Measurements from ENCODE around the gene SPTB. TPM values are rescaled to one million over a fixed set of nuclear protein-coding genes. Genes with fewer than 3 reads are reported as not detected.

Gene SPTB
- total RNA-seq, 1 donor from 2014 or later, result 113 TPM

DNA sequence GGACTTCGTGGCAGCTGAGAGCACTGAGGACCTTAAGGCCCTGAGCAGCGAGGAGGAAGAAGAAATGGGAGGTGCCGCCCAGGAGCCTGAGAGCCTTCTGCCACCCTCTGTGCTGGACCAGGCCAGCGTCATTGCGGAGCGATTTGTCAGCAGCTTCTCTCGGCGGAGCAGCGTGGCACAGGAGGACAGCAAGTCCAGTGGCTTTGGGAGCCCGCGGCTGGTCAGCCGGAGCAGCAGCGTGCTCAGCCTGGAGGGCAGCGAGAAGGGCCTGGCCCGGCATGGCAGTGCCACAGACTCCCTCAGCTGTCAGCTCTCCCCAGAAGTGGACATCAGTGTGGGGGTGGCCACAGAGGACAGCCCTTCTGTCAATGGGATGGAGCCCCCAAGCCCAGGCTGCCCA, 138.5 kb downstream of the SPTB start:
- DNase-seq (ENCODE audit: low spot score), result no peak
- intact Hi-C loops (cut with DNase I), result no loop called here

DNA sequence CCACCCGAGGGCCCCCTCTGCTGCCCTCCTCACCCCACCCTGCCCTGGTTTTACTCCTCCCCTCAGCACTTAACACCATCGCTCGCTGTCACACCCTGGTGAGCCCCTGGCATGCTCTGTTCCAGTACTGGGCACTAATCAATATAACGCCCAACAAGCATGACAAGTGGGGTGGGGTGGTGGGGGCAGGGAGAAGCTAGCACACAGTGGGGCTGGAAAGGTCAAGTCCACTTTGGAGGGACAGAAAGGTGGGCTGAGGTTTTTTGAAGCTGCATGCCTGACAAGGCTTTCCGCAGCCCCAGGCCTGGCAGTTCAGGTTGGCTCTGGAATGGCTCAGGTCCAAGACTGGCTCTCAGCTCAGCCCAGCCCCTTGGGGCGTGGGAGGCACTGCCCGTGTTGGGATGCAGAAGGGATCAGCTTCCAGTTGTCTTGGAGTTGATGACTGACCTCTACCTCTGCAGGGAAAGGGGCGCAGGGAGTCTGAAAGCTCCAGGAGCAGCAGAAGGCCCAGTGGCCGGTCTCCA, 141.4 kb downstream of the SPTB start:
- intact Hi-C loops (cut with DNase I), result no loop called here
- DNase-seq (ENCODE audit: low spot score), result no peak

DNA sequence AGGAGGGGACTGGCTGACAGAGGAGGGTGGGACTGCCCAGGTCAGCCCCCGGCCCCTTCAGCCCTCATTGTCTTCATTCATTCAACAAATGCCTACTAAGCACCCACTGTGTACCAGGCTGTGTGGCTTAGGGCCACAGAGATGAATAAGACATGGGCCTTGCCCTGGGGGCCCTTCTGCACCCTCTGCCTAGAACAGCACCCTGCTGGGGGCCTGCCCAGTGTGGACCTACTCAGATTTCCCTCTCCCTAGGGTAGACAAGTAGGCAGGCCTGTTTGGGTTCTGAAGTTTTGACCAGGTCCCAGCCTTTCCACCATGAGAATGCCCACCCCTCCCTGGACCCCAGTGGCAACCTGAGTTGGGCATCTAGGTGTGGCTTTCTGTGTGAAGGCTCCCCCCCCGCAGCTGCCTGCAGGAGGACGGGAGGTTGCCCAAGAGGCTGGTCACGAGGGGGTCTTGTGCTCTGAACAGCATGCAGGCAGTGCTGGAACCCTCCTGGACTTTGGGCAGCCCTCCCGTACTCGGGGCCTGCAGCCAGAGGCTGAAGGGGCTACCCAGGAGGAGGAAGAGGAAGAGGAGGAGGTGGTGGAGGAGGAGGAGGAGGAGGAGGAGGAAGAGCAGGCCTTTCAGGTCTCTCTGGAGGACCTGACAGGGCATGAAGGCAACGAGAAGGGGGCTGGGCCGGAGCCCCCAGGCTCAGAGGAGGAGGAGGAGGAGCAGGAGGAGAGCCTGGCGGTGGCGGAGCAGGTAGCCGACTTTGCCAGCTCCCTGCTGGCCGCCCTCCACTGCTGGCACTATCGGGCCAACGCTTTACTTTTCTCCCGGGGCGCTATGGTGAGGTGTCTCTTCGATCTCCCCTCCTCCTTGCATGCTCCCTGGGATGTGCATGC, 142.1 kb downstream of the SPTB start:
- intact Hi-C loops (cut with DNase I), result no loop called here
- DNase-seq (ENCODE audit: low spot score), result no peak

GRCh38 chr14:64736271-64737169, 143.2 kb downstream of the SPTB start:
- intact Hi-C loops (cut with DNase I), result no loop called here
- no peak for DNase-seq (ENCODE audit: low spot score)

DNA sequence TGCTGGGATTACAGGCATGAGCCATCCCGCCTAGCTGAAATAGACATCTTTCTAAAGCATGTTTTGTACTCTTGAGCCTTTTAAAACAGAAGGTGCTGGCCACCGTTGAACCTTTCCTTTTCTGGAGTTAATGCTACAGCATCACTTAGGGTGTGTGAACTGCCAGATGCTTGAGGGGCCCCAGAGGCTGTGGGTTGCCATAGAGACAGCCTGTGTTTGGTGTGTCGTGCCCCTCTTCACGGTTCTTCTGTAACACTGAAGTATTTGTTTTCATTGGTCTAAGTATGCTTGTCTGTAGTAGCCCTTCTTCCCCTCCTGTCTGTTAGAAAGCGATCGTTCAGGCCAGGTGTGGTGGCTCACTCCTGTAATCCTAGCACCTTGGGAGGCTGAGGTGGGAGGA, 144.7 kb downstream of the SPTB start:
- DNase-seq (ENCODE audit: low spot score), result no peak
- intact Hi-C loops (cut with DNase I), result no loop called here

DNA sequence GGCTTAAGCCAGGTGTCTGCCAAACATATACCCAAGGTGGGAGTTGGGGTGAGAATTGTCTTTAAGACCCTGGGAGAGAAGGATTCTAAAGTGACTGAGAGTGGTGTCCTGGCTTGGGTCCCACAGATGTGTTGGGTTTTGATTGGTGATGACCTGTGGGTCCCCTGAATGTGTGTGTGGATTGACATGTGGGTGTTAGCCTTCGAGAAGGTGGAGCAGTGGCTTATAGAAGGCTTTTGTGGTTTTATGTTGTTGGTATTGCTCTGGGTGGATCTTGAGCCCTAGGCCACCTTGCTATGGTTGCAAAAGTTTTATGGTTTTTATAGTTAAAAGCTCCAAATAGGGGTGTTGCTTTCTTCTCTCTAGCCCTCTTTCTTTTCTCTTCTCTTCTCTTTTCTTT, 145.8 kb downstream of the SPTB start:
- intact Hi-C loops (cut with DNase I), result no loop called here
- no peak for DNase-seq (ENCODE audit: low spot score)

DNA sequence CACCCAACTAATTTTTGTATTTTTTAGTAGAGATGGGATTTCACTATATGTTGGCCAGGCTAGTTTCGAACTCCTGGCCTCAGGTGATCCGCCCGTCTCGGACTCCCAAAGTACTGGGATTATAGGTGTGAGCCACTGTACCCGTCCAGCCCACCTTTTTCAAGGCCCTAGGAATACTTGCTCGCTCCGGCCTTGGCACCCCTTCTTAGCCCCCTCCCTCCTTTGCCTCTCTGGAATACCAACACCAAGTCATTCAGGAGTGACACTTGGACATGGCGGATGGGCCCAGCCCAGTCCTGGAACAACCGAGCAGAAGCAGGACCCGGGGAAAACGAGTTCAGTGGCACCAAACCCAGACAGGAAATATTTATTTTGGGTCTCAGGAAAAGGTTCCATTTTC, 146.4 kb downstream of the SPTB start:
- intact Hi-C loops (cut with DNase I), result no loop called here

DNA sequence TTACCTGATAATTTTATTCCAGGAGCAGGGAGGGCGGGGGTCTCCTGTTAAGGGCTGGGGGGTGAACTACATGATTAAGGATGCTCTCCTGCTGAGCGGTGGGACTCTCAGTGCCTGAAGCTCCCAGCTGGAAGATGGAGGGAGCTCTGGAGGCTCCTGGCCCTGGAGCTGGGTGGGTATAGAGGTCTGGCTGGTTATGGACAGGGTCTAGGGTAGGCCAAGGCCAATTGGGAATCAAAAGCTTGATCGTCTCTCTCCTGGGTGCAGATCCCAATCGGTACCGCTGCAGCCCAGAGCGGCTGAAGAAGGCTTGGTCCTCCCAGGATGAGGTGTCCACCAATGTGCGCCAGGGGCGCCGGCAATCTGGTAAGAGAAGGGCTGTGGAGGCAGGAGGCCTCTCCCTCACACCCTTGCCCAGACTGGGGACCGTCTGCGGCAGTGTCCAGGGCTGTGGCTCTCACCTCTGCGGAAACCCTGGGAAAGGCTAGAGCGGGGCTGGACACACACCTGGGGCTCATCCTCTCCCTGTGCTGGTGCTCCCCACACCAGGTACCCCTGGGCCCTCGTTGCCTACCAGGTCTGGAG, 147.1 kb downstream of the SPTB start:
- DNase-seq (ENCODE audit: low spot score), result no peak
- intact Hi-C loops (cut with DNase I), result no loop called here

More for the DNA sequence above, 146.4 kb downstream of the SPTB start:
- DNase-seq (ENCODE audit: low spot score), result no peak

DNA sequence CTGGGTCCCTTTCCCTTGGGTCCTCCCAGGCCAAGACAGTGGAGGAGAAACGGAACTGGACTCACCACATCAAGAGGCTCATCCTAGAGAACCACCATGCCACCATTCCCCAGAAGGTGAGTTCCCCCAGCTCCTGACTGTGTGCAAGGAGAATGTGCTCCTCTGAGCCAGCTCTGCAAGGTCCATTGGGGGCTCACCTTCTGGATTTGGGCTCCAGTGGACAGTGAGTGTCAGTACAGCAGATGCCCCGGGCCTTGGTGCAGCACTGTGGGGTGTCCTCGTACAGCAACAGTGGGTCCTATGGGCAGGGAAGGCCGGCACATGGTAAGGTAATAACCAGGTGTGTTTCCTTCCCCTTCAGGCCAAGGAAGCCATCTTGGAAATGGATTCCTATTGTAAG, 147.6 kb downstream of the SPTB start:
- intact Hi-C loops (cut with DNase I), result no loop called here
- no peak for DNase-seq (ENCODE audit: low spot score)

DNA sequence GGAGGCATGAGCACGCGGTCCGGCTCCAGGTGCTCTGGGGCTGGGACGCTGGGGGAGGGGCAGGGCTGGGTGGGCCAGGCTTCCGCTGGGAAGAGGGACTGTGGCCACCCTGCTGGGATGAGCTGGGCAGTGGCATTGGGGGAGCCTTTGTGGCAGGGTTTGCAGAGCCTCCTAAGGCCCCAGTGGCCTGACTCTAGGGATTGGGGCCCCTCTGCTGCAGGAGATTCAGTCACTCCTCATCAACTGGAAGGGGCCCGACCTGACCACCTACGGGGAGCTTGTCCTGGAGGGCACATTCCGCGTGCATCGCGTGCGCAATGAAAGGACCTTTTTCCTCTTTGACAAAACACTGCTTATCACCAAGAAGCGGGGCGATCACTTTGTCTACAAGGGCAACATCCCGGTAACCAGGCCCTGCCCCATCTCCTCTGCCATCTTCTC, 148.5 kb downstream of the SPTB start:
- intact Hi-C loops (cut with DNase I), result no loop called here
- DNase-seq (ENCODE audit: low spot score), result no peak

DNA sequence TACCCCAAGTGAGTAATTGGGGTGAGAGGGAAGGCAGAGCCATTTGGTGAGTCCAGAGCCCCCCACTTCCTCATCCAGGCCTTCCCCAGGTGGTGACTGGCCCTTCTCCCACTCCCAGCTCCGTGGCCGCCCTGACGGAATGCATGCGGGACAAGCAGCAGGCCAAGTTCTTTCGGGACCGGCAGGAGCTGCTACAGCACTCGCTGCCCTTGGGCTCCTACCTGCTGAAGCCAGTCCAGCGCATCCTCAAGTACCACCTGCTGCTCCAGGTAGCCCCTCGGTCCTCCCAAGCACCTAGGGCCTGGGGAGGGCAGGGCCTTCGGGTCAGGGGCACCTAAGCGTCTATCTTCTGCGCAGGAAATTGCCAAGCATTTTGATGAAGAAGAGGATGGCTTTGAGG, 149.0 kb downstream of the SPTB start:
- intact Hi-C loops (cut with DNase I), result no loop called here
- no peak for DNase-seq (ENCODE audit: low spot score)

DNA sequence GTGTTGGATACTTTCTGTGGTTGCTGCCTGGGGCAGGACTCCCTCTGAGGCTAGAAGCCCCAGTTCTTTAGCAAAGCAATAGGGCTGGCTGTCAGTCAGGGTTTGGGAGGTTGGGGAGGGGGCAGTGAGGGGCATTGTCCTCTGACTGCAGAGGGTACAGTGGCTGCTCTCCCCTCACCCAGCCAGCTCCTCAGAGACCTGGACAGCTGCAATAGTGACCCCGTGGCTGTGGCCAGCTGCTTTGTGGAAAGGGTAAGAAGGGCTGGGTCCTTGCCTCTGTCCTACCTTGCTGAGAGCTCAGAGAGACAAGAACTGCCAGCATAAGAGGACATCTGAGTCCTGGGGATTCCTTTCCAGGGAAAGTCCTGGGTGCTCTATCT, 149.7 kb downstream of the SPTB start:
- intact Hi-C loops (cut with DNase I), result no loop called here
- no peak for DNase-seq (ENCODE audit: low spot score)

DNA sequence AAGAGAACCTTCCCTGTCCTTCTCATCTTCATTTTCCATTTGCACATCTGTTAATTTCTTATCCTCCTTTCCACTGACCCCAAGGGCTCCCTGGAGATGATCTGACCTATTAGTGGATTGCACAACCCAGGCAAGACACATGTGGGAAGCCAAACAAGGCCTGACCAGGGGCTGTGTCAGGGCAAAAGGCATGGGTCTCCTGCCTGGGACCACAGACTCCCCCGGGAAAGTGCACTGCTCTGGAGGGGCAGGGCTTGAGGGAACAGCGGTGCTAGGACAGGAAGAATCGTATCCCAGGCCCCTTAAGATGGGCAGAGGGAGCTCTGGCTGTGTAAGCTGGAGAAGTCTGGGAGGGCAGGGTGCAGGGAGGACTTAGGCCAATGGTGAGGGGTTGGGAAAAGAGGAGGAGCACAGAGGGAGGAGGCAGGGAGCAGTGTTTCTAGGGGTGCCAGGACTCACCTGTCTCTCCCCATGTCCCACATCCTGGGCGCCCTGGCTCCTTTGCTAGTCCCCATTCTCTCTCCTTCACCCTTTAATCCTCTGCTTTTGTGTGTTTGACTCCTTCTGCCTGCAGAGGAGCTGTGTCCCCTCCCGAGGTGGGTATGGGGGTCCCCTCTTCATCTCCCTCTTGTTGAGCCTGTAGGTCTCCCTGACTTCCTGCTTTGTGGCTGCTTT, 150.2 kb downstream of the SPTB start:
- intact Hi-C loops (cut with DNase I), result no loop called here
- DNase-seq (ENCODE audit: low spot score), result no peak

GRCh38 chr14:64728856-64729255, 150.9 kb downstream of the SPTB start:
- no peak for DNase-seq (ENCODE audit: low spot score)
- intact Hi-C loops (cut with DNase I), result no loop called here

- peak; percentile 82 for DNase-seq (ENCODE audit: low spot score)
- intact Hi-C loops (cut with DNase I), result no loop called here
These were observed 151.6 kb downstream of the SPTB start for GRCh38 chr14:64728106-64728505.

GRCh38 chr14:64727551-64728071, 152.1 kb downstream of the SPTB start:
- DNase-seq (ENCODE audit: low spot score), result no peak
- intact Hi-C loops (cut with DNase I), result no loop called here

- intact Hi-C loops (cut with DNase I), result no loop called here
These were observed 153.2 kb downstream of the SPTB start for GRCh38 chr14:64726585-64726890.

DNA sequence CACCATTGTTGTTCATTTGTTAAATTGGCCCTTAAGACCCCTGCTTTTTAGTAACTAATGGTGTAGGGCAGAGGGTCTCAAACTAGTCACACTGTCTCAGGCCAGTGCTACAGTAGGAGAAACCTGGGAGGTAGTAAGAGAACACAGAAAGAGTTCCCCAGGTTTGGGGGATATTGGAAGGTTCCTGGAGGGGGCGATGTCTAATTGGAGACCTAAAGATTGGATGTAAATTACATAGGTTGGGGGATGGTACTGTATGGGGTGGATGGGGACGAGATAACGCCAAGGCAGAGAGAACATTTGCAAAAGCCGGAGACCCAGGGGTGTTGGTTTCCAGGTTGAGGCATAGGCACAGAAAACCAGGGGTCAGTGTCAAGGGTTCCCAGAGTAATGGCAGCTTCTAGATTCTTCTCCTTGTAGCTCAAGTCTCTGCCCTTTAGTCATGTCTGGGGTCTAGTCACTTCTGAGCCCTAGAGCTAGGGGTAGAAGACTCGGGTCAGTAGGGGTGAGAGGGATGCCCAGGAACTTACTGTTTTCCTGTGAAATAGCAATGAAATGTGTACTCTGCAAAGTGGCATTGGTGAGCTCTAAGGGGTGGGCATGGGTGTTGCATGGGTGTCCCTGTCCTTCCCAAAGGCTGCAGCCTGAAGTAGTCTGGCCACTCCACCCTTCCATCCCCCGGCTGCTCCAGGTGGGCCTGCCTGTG, 153.7 kb downstream of the SPTB start:
- intact Hi-C loops (cut with DNase I), result no loop called here
- no peak for DNase-seq (ENCODE audit: low spot score)

More at GRCh38 chr14:64726585-64726890, 153.2 kb downstream of the SPTB start:
- DNase-seq (ENCODE audit: low spot score), result no peak

GRCh38 chr14:64725261-64725815, 154.4 kb downstream of the SPTB start:
- DNase-seq (ENCODE audit: low spot score), result no peak
- intact Hi-C loops (cut with DNase I), result no loop called here
